ENCODE results near the gene MASTL. TPM values are rescaled to one million over a fixed set of nuclear protein-coding genes. Genes with fewer than 3 reads are reported as not detected.
"Not testable (repeated sequence)": the region's sequence is repeated elsewhere in the genome, so short reads cannot be mapped to it uniquely, and the experiment has no call there.

The MASTL gene
- total RNA-seq, 2 experiments from 2014 or later: 40.1 to 42.2 TPM

GRCh38 chr10:27152687-27153086 lies 2.5 kb upstream of the MASTL start:
- no peaks in the 10 kb centered on the region for H3K9me2 ChIP-seq (ENCODE audit: insufficient read depth, low read length)
- no TSS peak for BruUV-seq (replicated peaks)
- intact Hi-C loops (cut with micrococcal nuclease; ENCODE audit: unreplicated experiment): loop anchor here (5.0 to 10.0 kb wide), 3 partner anchors 50 to 458 kb away; partner anchors contain the start of genes ABI1, ANKRD26 and PDSS1
- peaks cover 95% of the 10 kb centered on the region for H3K79me2 ChIP-seq (ENCODE audit: insufficient read depth, low read depth, low read length)
- peaks cover 26% of the 10 kb centered on the region for H4K20me1 ChIP-seq (ENCODE audit: insufficient read depth, low read length)
- DNase-seq (ENCODE audit: low spot score): no peak
- peaks cover 55% of the 10 kb centered on the region for H3K36me3 ChIP-seq (ENCODE audit: insufficient read depth, low read length)
- ChIA-PET CTCF (ENCODE audit: unreplicated experiment) (no interaction called here), POLR2A (interaction anchor here (0.6 to 1.6 kb wide), 4 partner anchors 9 to 961 kb away, joined by 3 to 6 read pairs (median 3); no protein-coding TSS in a partner anchor)
- H3K4me2 ChIP-seq (ENCODE audit: low read length): peak overlapping the region; percentile 96
- peaks cover 27% of the 10 kb centered on the region for H3K4me1 ChIP-seq (ENCODE audit: insufficient read depth, low read length, poor library complexity, severe bottlenecking)
- no peaks in the 10 kb centered on the region for H3K9me3 ChIP-seq (ENCODE audit: low read length)
- TF ChIP-seq CTCF (conservative IDR thresholded peaks at IDR 0.05; ENCODE audit: low read length) (no peak), EZH2phosphoT487 (IDR thresholded peaks at IDR 0.05; ENCODE audit: borderline replicate concordance, low read depth, low read length) (no peak)
- peak overlapping the region; percentile 96 for H3K4me3 ChIP-seq (ENCODE audit: low read depth, low read length, poor library complexity, severe bottlenecking)
- no peak overlapping the region for H3K27ac ChIP-seq (ENCODE audit: low read depth, low read length, poor library complexity, severe bottlenecking)
- H2AFZ ChIP-seq (ENCODE audit: low read length): no peak overlapping the region

GRCh38 chr10:27153329-27153728 lies 1.8 kb upstream of the MASTL start:
- H3K9me2 ChIP-seq (ENCODE audit: insufficient read depth, low read length): no peaks in the 10 kb centered on the region
- H3K4me2 ChIP-seq (ENCODE audit: low read length): peak overlapping the region; percentile 96
- H4K20me1 ChIP-seq (ENCODE audit: insufficient read depth, low read length): peaks cover 31% of the 10 kb centered on the region
- no TSS peak for BruUV-seq (replicated peaks)
- peaks cover 95% of the 10 kb centered on the region for H3K79me2 ChIP-seq (ENCODE audit: insufficient read depth, low read depth, low read length)
- peak overlapping the region; percentile 96 for H3K27ac ChIP-seq (ENCODE audit: low read depth, low read length, poor library complexity, severe bottlenecking)
- no peak overlapping the region for H2AFZ ChIP-seq (ENCODE audit: low read length)
- CTCF ChIA-PET (ENCODE audit: unreplicated experiment): no interaction called here
- H3K9me3 ChIP-seq (ENCODE audit: low read length): no peaks in the 10 kb centered on the region
- POLR2A ChIA-PET: interaction anchor here (1.0 to 1.4 kb wide), 2 partner anchors 13 to 17 kb away, joined by 3 read pairs; no protein-coding TSS in a partner anchor
- no peak for DNase-seq (ENCODE audit: low spot score)
- intact Hi-C loops (cut with micrococcal nuclease; ENCODE audit: unreplicated experiment): loop anchor here (5.0 to 10.0 kb wide), 3 partner anchors 51 to 459 kb away; partner anchors contain the start of genes ABI1, ANKRD26 and PDSS1
- H3K4me3 ChIP-seq (ENCODE audit: low read depth, low read length, poor library complexity, severe bottlenecking): peak overlapping the region; percentile 96
- H3K4me1 ChIP-seq (ENCODE audit: insufficient read depth, low read length, poor library complexity, severe bottlenecking): peaks cover 33% of the 10 kb centered on the region
- TF ChIP-seq CTCF (conservative IDR thresholded peaks at IDR 0.05; ENCODE audit: low read length) (no peak), EZH2phosphoT487 (IDR thresholded peaks at IDR 0.05; ENCODE audit: borderline replicate concordance, low read depth, low read length) (no peak)
- H3K36me3 ChIP-seq (ENCODE audit: insufficient read depth, low read length): peaks cover 56% of the 10 kb centered on the region

- Histone ChIP-seq H3K4me1 (ENCODE audit: insufficient read depth, low read length, poor library complexity, severe bottlenecking) (peaks cover 34% of the 10 kb centered on the region), H3K9me3 (ENCODE audit: low read length) (no peaks in the 10 kb centered on the region), H3K36me3 (ENCODE audit: insufficient read depth, low read length) (peaks cover 56% of the 10 kb centered on the region), H4K20me1 (ENCODE audit: insufficient read depth, low read length) (peaks cover 26% of the 10 kb centered on the region), H2AFZ (ENCODE audit: low read length) (peak overlapping the region; percentile 71), H3K79me2 (ENCODE audit: insufficient read depth, low read depth, low read length) (peaks cover 95% of the 10 kb centered on the region), H3K4me3 (ENCODE audit: low read depth, low read length, poor library complexity, severe bottlenecking) (peak overlapping the region; percentile 96), H3K27ac (ENCODE audit: low read depth, low read length, poor library complexity, severe bottlenecking) (peak overlapping the region; percentile 96), H3K4me2 (ENCODE audit: low read length) (peak overlapping the region; percentile 96), H3K9me2 (ENCODE audit: insufficient read depth, low read length) (no peaks in the 10 kb centered on the region)
- CTCF ChIA-PET (ENCODE audit: unreplicated experiment): no interaction called here
- intact Hi-C loops (cut with micrococcal nuclease; ENCODE audit: unreplicated experiment): loop anchor here (5.0 to 10.0 kb wide), 3 partner anchors 52 to 459 kb away; partner anchors contain the start of genes ABI1, ANKRD26 and PDSS1
- TF ChIP-seq CTCF (conservative IDR thresholded peaks at IDR 0.05; ENCODE audit: low read length) (no peak), EZH2phosphoT487 (IDR thresholded peaks at IDR 0.05; ENCODE audit: borderline replicate concordance, low read depth, low read length) (no peak)
- POLR2A ChIA-PET: interaction anchor here (0.6 to 1.6 kb wide), 9 partner anchors 13 to 389 kb away, joined by 3 to 5 read pairs (median 3); no protein-coding TSS in a partner anchor
- peak; percentile 30 for DNase-seq (ENCODE audit: low spot score)
- BruUV-seq (replicated peaks): TSS peak; percentile 82
Measured at GRCh38 chr10:27153845-27154193, 1.3 kb upstream of the MASTL start.

GRCh38 chr10:27156566-27156965 lies 1.4 kb downstream of the MASTL start:
- Histone ChIP-seq H3K4me2 (ENCODE audit: low read length) (peak overlapping the region; percentile 88), H4K20me1 (ENCODE audit: insufficient read depth, low read length) (peaks cover 26% of the 10 kb centered on the region), H3K27ac (ENCODE audit: low read depth, low read length, poor library complexity, severe bottlenecking) (peak overlapping the region; percentile 96), H3K4me3 (ENCODE audit: low read depth, low read length, poor library complexity, severe bottlenecking) (peak overlapping the region; percentile 96), H3K4me1 (ENCODE audit: insufficient read depth, low read length, poor library complexity, severe bottlenecking) (peaks cover 34% of the 10 kb centered on the region), H3K36me3 (ENCODE audit: insufficient read depth, low read length) (peaks cover 62% of the 10 kb centered on the region), H3K79me2 (ENCODE audit: insufficient read depth, low read depth, low read length) (peaks cover 78% of the 10 kb centered on the region)
- H3K9me2 ChIP-seq (ENCODE audit: insufficient read depth, low read length); CTCF ChIA-PET (ENCODE audit: unreplicated experiment); BruUV-seq (replicated peaks); H3K9me3 ChIP-seq (ENCODE audit: low read length); DNase-seq (ENCODE audit: low spot score); H2AFZ ChIP-seq (ENCODE audit: low read length): not testable (repeated sequence)
- POLR2A ChIA-PET: interaction anchor here (0.6 to 1.5 kb wide), 7 partner anchors 13 to 86 kb away, joined by 3 to 9 read pairs (median 4); no protein-coding TSS in a partner anchor
- intact Hi-C loops (cut with micrococcal nuclease; ENCODE audit: unreplicated experiment): loop anchor here (10.0 kb wide), 2 partner anchors 292 to 462 kb away; partner anchors contain the start of genes ABI1 and PDSS1
